ENCODE data around the gene GRPEL2. TPM values are rescaled to one million over a fixed set of nuclear protein-coding genes. Genes with fewer than 3 reads are reported as not detected.

Gene GRPEL2
- total RNA-seq, 4 donors from 2014 or later = 6.6 to 12.4 (median 10.2) TPM

GRCh38 chr5:149326611-149327010, 18.7 kb upstream of the GRPEL2 start:
- no peak for DNase-seq (ENCODE audit: low spot score in 2 of 2)
- 81 to 87% methylated on average over 3 of the region's 3 CpGs for WGBS, 2 donors
- H3K4me3 ChIP-seq (ENCODE audit: low read depth, poor library complexity, severe bottlenecking) = no peak overlapping the region
- TF ChIP-seq, protein P1, sequence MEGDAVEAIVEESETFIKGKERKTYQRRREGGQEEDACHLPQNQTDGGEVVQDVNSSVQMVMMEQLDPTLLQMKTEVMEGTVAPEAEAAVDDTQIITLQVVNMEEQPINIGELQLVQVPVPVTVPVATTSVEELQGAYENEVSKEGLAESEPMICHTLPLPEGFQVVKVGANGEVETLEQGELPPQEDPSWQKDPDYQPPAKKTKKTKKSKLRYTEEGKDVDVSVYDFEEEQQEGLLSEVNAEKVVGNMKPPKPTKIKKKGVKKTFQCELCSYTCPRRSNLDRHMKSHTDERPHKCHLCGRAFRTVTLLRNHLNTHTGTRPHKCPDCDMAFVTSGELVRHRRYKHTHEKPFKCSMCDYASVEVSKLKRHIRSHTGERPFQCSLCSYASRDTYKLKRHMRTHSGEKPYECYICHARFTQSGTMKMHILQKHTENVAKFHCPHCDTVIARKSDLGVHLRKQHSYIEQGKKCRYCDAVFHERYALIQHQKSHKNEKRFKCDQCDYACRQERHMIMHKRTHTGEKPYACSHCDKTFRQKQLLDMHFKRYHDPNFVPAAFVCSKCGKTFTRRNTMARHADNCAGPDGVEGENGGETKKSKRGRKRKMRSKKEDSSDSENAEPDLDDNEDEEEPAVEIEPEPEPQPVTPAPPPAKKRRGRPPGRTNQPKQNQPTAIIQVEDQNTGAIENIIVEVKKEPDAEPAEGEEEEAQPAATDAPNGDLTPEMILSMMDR (IDR thresholded peaks at IDR 0.05) = no peak
- no peak for TF ChIP-seq POLR2A (IDR thresholded peaks at IDR 0.05)
- intact Hi-C loops (cut with DNase I; ENCODE audit: low total_unique reads) = no loop called here

- DNase-seq (ENCODE audit: low spot score in 2 of 2) = no peak
- H3K4me3 ChIP-seq (ENCODE audit: low read depth, poor library complexity, severe bottlenecking) = no peak overlapping the region
- 95 to 96% methylated on average over 5 of the region's 5 CpGs for WGBS, 2 donors
- TF ChIP-seq POLR2A (IDR thresholded peaks at IDR 0.05) = no peak
- TF ChIP-seq, protein P1 (IDR thresholded peaks at IDR 0.05) = no peak
- intact Hi-C loops (cut with DNase I; ENCODE audit: low total_unique reads) = no loop called here
Measured at GRCh38 chr5:149328177-149328576, 17.1 kb upstream of the GRPEL2 start.

DNA sequence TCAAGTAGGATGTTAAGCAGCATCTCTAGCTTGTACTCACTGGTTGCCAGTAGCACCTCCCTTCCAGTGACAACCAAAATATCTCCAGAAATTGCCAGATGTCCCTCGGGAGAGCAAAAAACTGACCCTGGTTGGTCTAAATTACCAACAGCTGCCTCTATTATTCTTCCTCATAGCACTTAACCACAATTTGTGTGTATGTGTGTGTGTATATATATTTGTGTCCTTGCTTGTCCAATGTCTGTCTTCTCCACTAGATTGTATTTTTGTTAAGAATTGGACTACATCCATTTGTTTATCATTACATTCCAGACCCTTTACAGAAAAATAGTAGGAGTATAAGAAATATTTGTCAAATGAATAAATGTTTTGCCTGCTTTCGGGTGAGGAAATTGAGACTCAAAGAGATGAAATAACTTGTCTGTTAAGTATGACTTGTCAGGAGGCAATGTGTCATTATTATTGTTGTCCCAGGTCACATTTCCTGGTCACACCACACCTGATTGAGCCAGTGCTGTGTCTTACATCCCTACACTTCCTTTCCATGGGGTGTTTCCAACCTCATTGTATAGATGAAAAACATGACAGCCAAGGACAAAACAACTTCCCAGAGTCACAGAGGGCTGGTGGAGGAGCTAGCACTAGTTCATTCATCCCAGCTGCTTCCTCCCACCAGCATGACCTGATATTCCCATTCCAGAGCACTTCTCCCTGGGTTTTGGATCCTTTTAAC, 11.4 kb upstream of the GRPEL2 start:
- no peak for DNase-seq (ENCODE audit: low spot score in 2 of 2)
- H3K4me3 ChIP-seq (ENCODE audit: low read depth, poor library complexity, severe bottlenecking) = no peak overlapping the region
- WGBS, 2 donors = 74 to 86% methylated on average over 2 of the region's 2 CpGs
- TF ChIP-seq, protein P1 (IDR thresholded peaks at IDR 0.05) = no peak
- TF ChIP-seq POLR2A (IDR thresholded peaks at IDR 0.05) = no peak
- intact Hi-C loops (cut with DNase I; ENCODE audit: low total_unique reads) = no loop called here

DNA sequence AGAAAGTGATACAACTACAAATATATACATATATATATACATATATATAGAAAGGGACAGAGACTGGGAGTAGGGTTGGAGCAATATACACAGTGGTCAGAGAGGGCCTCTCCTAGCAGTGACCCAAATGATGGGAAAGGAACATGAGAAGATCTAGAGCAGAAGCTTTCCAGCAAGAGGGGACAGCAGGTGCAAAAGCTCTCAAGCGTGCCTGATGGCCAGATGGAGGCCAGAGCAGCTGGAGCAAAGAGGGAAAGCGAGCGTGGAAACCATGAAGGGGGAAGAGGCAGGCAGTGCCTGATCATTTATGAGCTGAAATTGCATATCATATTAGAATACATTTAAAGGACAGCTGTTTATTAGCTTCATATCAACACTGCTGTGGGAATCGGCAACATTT, 7.6 kb upstream of the GRPEL2 start:
- WGBS, 2 donors = 91 to 96% methylated on average over 4 of the region's 4 CpGs
- intact Hi-C loops (cut with DNase I; ENCODE audit: low total_unique reads) = no loop called here
- H3K4me3 ChIP-seq (ENCODE audit: low read depth, poor library complexity, severe bottlenecking) = no peak overlapping the region
- TF ChIP-seq, protein P1 (IDR thresholded peaks at IDR 0.05) = no peak
- TF ChIP-seq POLR2A (IDR thresholded peaks at IDR 0.05) = no peak
- DNase-seq (ENCODE audit: low spot score in 2 of 2) = no peak

GRCh38 chr5:149338364-149338763, 6.9 kb upstream of the GRPEL2 start:
- DNase-seq (ENCODE audit: low spot score in 2 of 2) = no peak
- H3K4me3 ChIP-seq (ENCODE audit: low read depth, poor library complexity, severe bottlenecking) = no peak overlapping the region
- intact Hi-C loops (cut with DNase I; ENCODE audit: low total_unique reads) = no loop called here
- 79 to 88% methylated on average over 1 of the region's 1 CpG for WGBS, 2 donors
- no peak for TF ChIP-seq POLR2A (IDR thresholded peaks at IDR 0.05)
- TF ChIP-seq, protein P1 (IDR thresholded peaks at IDR 0.05) = no peak

GRCh38 chr5:149340920-149341319, 4.4 kb upstream of the GRPEL2 start:
- intact Hi-C loops (cut with DNase I; ENCODE audit: low total_unique reads) = no loop called here
- 81 to 83% methylated on average over 1 of the region's 1 CpG for WGBS, 2 donors
- TF ChIP-seq, protein P1 (IDR thresholded peaks at IDR 0.05) = no peak
- no peak for TF ChIP-seq POLR2A (IDR thresholded peaks at IDR 0.05)

More at GRCh38 chr5:149340920-149341319, 4.4 kb upstream of the GRPEL2 start:
- no peak overlapping the region for H3K4me3 ChIP-seq (ENCODE audit: low read depth, poor library complexity, severe bottlenecking)
- no peak for DNase-seq (ENCODE audit: low spot score in 2 of 2)
